GM23338 (cell line): Measurements from ENCODE around the gene PRDX3. TPM values are rescaled to one million over a fixed set of nuclear protein-coding genes. Genes with fewer than 3 reads are reported as not detected.

ENCODE experiments used
- ATAC-seq: fragments of 200-7000 bp; cut with Tn5 transposase; 3 replicates; pipeline ENCODE4 v1.9.1; 2020
- DNase-seq: peaks from one replicate; pipeline ENCODE4 v3.0.0-alpha.2; 2015; ENCODE audit warnings: low spot score
- H2AFZ ChIP-seq: fragments of 200-600 bp; sonication (generic); 2 replicates; pipeline ENCODE4 v1.8.0; 2016; ENCODE audit warnings: antibody characterized with exemption, mild to moderate bottlenecking, moderate library complexity
- H3F3A ChIP-seq: fragments of 200-600 bp; sonication (generic); replicated peaks from 2 replicates; pipeline ENCODE4 v1.8.0; 2017; ENCODE audit warnings: antibody characterized with exemption, mixed run types, low read depth
- H3K27ac ChIP-seq: fragments of 200-600 bp; sonication (generic); 2 replicates; pipeline ENCODE4 v1.6.1; 2016; ENCODE audit warnings: low read depth
- H3K27me3 ChIP-seq: fragments of 200-600 bp; sonication (generic); 2 replicates; pipeline ENCODE4 v1.8.0; 2016; ENCODE audit warnings: mild to moderate bottlenecking, mixed run types, moderate library complexity; ENCODE audit not compliant: insufficient read depth
- H3K36me3 ChIP-seq: fragments of 200-600 bp; sonication (generic); 2 replicates; pipeline ENCODE4 v1.8.0; 2016; ENCODE audit warnings: mild to moderate bottlenecking; ENCODE audit not compliant: insufficient read depth
- H3K4me1 ChIP-seq: fragments of 200-600 bp; sonication (generic); 2 replicates; pipeline ENCODE4 v1.8.0; 2016; ENCODE audit warnings: mild to moderate bottlenecking, moderate library complexity; ENCODE audit not compliant: insufficient read depth
- H3K4me2 ChIP-seq: fragments of 200-600 bp; sonication (generic); 2 replicates; pipeline ENCODE4 v1.7.1; 2017; ENCODE audit warnings: mixed run types
- H3K4me3 ChIP-seq: fragments of 200-600 bp; sonication (generic); 2 replicates; pipeline ENCODE4 v1.6.1; 2016; ENCODE audit warnings: mixed run types
- H3K79me2 ChIP-seq: fragments of 200-600 bp; sonication (generic); replicated peaks from 2 replicates; pipeline ENCODE4 v1.8.0; 2017; ENCODE audit warnings: mild to moderate bottlenecking; ENCODE audit not compliant: insufficient read depth
- H3K9me2 ChIP-seq: fragments of 200-600 bp; sonication (generic); 2 replicates; pipeline ENCODE4 v1.8.0; 2017; ENCODE audit not compliant: insufficient read depth
- H4K20me1 ChIP-seq: fragments of 200-600 bp; sonication (generic); replicated peaks from 2 replicates; pipeline ENCODE4 v1.8.0; 2017; ENCODE audit warnings: mild to moderate bottlenecking; ENCODE audit not compliant: insufficient read depth
- H3K27ac Mint-ChIP-seq: 2 replicates; pipeline ENCODE4 v1.8.0; 2020; ENCODE audit warnings: inconsistent platforms, mild to moderate bottlenecking, moderate library complexity, mixed read lengths
- H3K27me3 Mint-ChIP-seq: 3 replicates; pipeline ENCODE4 v1.8.0; 2022; ENCODE audit warnings: low read depth, mild to moderate bottlenecking, moderate library complexity, mixed read lengths, inconsistent platforms; ENCODE audit not compliant: insufficient read depth, poor library complexity
- H3K36me3 Mint-ChIP-seq: 3 replicates; pipeline ENCODE4 v1.8.0; 2021; ENCODE audit warnings: low read depth, mild to moderate bottlenecking, inconsistent platforms, moderate library complexity, mixed read lengths
- H3K4me1 Mint-ChIP-seq: 3 replicates; pipeline ENCODE4 v1.8.0; 2020; ENCODE audit warnings: mild to moderate bottlenecking, inconsistent platforms, mixed read lengths
- H3K4me3 Mint-ChIP-seq: 3 replicates; pipeline ENCODE4 v1.8.0; 2021; ENCODE audit warnings: moderate library complexity, mild to moderate bottlenecking, inconsistent platforms, mixed read lengths
- H3K9me3 Mint-ChIP-seq: 3 replicates; pipeline ENCODE4 v1.8.0; 2020; ENCODE audit warnings: moderate library complexity, mild to moderate bottlenecking, inconsistent platforms, mixed read lengths
- CREB1 ChIP-seq: fragments of 250-450 bp; sonication (Bioruptor Pico); IDR thresholded peaks from 2 replicates; pipeline ENCODE4 v1.5.0; 2020; ENCODE audit warnings: low read depth, mild to moderate bottlenecking, moderate library complexity
- EZH2phosphoT487 ChIP-seq: fragments of 200-600 bp; sonication (generic); IDR thresholded peaks from one replicate; pipeline ENCODE4 v1.8.1; 2018; ENCODE audit warnings: antibody characterized with exemption; ENCODE audit not compliant: unreplicated experiment
- JUNB ChIP-seq: IDR thresholded peaks from one replicate; pipeline ENCODE4 v1.6.1; 2016; ENCODE audit warnings: antibody characterized with exemption; ENCODE audit not compliant: unreplicated experiment
- NANOG ChIP-seq: IDR thresholded peaks from 2 replicates; pipeline ENCODE4 v1.6.1; 2016; ENCODE audit warnings: antibody characterized with exemption, borderline replicate concordance
- ZNF114 ChIP-seq: fragments of 250-450 bp; sonication (Bioruptor Pico); IDR thresholded peaks from 2 replicates; pipeline ENCODE4 v1.5.0; 2020; ENCODE audit warnings: mild to moderate bottlenecking, moderate library complexity
- ZNF331 ChIP-seq: fragments of 250-450 bp; sonication (Bioruptor Pico); IDR thresholded peaks from 2 replicates; pipeline ENCODE4 v1.5.0; 2020; ENCODE audit warnings: low read depth, mild to moderate bottlenecking, moderate library complexity
- ZNF462 ChIP-seq: fragments of 250-450 bp; sonication (Bioruptor Pico); IDR thresholded peaks from 2 replicates; pipeline ENCODE4 v1.5.0; 2020; ENCODE audit warnings: mild to moderate bottlenecking, moderate library complexity
- polyA plus RNA-seq: library from polyadenylated mRNA; unstranded; fragments of >200 nt; fragmentation: Nextera tagmentation; extraction: Ambion mirVana; gene quantifications from 2 replicates; pipeline ENCODE4 v1.2.1, GENCODE V29; 2016
- total RNA-seq: library from RNA; depleted of rRNA; stranded (reverse); fragments of >200 nt; shearing (Covaris generic); gene quantifications from 2 replicates; pipeline ENCODE4 v1.2.3, GENCODE V29; 2014

The PRDX3 gene
- total and polyA plus RNA-seq, 2 experiments from 2014 or later = 275 to 285 TPM

- DNase-seq (no peak), ATAC-seq (no peak)
- Histone ChIP-seq H3F3A (no peaks in the 10 kb centered on the region), H3K27ac (no peak overlapping the region), H2AFZ (no peak overlapping the region), H3K4me1 (no peaks in the 10 kb centered on the region), H3K9me2 (no peaks in the 10 kb centered on the region), H3K79me2 (no peaks in the 10 kb centered on the region), H3K27me3 (no peaks in the 10 kb centered on the region), H3K4me2 (no peak overlapping the region), H3K4me3 (no peak overlapping the region), H3K36me3 (peaks cover 30% of the 10 kb centered on the region), H4K20me1 (0 out of 2 replicates have a peak, but pooled peaks cover 7% of the 10 kb centered on the region)
- no peak overlapping the region for H3K27ac Mint-ChIP-seq
- no peaks in the 10 kb centered on the region; the same call in 2 of the 3 replicates for H3K9me3 Mint-ChIP-seq
- no peaks in the 10 kb centered on the region for H3K27me3 Mint-ChIP-seq
- peaks cover 59% of the 10 kb centered on the region for H3K36me3 Mint-ChIP-seq
- no peaks in the 10 kb centered on the region for H3K4me1 Mint-ChIP-seq
- no peak overlapping the region for H3K4me3 Mint-ChIP-seq
- TF ChIP-seq CREB1 (CRISPR knock-in tag) = no peak
- no peak for TF ChIP-seq ZNF462
- TF ChIP-seq EZH2phosphoT487 = no peak
- TF ChIP-seq NANOG = no peak
- no peak for TF ChIP-seq ZNF331
- no peak for TF ChIP-seq ZNF114
Observed at GRCh38 chr10:119125942-119126341, 52.7 kb downstream of the PRDX3 start.

GRCh38 chr10:119120875-119121274 is 57.7 kb downstream of the PRDX3 start:
- Mint-ChIP-seq H3K4me1 (no peaks in the 10 kb centered on the region), H3K9me3 (no peaks in the 10 kb centered on the region), H3K36me3 (peaks cover 59% of the 10 kb centered on the region), H3K27ac (no peak overlapping the region), H3K27me3 (no peaks in the 10 kb centered on the region), H3K4me3 (no peak overlapping the region)
- H3K4me1 ChIP-seq = no peaks in the 10 kb centered on the region
- DNase-seq (no peak), ATAC-seq (no peak)
- no peaks in the 10 kb centered on the region for H3F3A ChIP-seq
- no peak overlapping the region for H2AFZ ChIP-seq
- H3K4me3 ChIP-seq = no peak overlapping the region
- H3K27ac ChIP-seq = no peak overlapping the region
- H3K36me3 ChIP-seq = peaks cover 27% of the 10 kb centered on the region
- H3K27me3 ChIP-seq = no peaks in the 10 kb centered on the region
- no peaks in the 10 kb centered on the region for H3K79me2 ChIP-seq
- H4K20me1 ChIP-seq = peaks cover 15% of the 10 kb centered on the region
- H3K4me2 ChIP-seq = no peak overlapping the region
- H3K9me2 ChIP-seq = no peaks in the 10 kb centered on the region
- no peak for TF ChIP-seq JUNB
